ENCODE results near the gene DLST. TPM values are rescaled to one million over a fixed set of nuclear protein-coding genes. Genes with fewer than 3 reads are reported as not detected.
A peak's percentile ranks its signal among the peaks of the same experiment; 100 is the strongest.

The DLST gene
- total and polyA plus RNA-seq, 2 of the 4 experiments (the other 2 are of a cell fraction), result 58.6 to 119 TPM

DNA sequence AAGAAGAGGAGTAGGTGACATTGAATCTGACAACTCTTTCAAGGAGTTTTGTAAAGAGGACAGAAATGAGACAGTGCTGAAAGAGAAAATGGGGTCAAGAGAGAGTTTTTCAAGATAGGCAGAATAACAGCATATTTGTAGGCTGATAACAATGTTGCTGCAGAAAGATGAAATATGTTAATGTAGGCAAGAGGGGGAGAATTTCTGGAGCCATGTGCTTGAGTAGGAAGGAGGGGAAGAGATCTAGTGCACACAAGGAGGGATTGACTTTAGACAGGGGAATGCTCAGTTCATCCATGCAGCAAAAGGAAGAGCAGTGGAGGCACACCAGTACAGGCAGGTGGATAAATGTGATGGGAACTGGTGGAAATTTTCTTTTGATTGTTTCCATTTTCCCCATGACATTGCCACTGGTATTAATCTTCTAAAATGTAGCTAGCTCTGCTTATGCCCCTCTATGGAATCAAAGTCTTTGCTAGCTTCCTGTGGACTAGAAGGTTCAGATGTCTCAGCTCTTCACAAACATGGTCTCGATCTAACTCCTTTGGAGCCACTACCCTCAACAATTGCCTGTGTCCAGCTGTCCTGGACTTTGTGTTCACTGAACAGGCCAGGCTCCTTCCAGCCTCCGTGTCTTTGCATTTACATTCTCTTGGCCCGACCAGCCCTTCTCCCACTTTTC lies 14.9 kb upstream of the DLST start:
- Histone ChIP-seq H2AFZ (replicated peaks; ENCODE audit: low read length, poor library complexity) (no peak overlapping the region), H2AK5ac (ENCODE audit: low read depth, low read length) (no peak overlapping the region), H2BK15ac (ENCODE audit: low read depth, low read length) (no peak overlapping the region), H3K14ac (replicated peaks; ENCODE audit: low read depth, low read length) (no peak overlapping the region), H3K79me1 (ENCODE audit: low read depth in 1 of 2, low read length in 2 of 2) (no peaks in the 10 kb centered on the region), H2BK5ac (ENCODE audit: low read depth, low read length, poor library complexity, severe bottlenecking) (no peak overlapping the region), H3K9me1 (ENCODE audit: insufficient read depth, low read length) (no peaks in the 10 kb centered on the region), H3K18ac (ENCODE audit: low read depth, low read length) (no peak overlapping the region), H2AK9ac (replicated peaks; ENCODE audit: low read depth, low read length, poor library complexity) (no peak overlapping the region), H3K4me1 (ENCODE audit: control insufficient read depth, insufficient read depth, low read length) (no peaks in the 10 kb centered on the region), H4K91ac (ENCODE audit: insufficient read depth, low read depth, low read length) (no peak overlapping the region), H4K20me1 (ENCODE audit: insufficient read depth, low read length) (no peaks in the 10 kb centered on the region), H3K4ac (ENCODE audit: low read depth, low read length) (no peak overlapping the region), H3K36me3 (ENCODE audit: control insufficient read depth, insufficient read depth, low read length) (no peaks in the 10 kb centered on the region), H4K5ac (ENCODE audit: low read depth, low read length) (no peak overlapping the region), H2BK20ac (ENCODE audit: low read depth, low read length) (no peak overlapping the region), H3K27ac (ENCODE audit: insufficient read depth, low read length) (no peak overlapping the region), H3K9me3 (ENCODE audit: control insufficient read depth, insufficient read depth, low read length) (no peaks in the 10 kb centered on the region), H3K56ac (ENCODE audit: extremely low read depth, insufficient read depth, low read length) (no peak overlapping the region), H2BK120ac (ENCODE audit: low read depth, low read length) (no peak overlapping the region), H3K4me3 (ENCODE audit: insufficient read depth, low read depth, low read length) (no peak overlapping the region), H3K27me3 (ENCODE audit: control insufficient read depth, insufficient read depth, low read length) (peaks cover 10% of the 10 kb centered on the region), H4K8ac (ENCODE audit: low read depth in 2 of 2, low read length in 2 of 2) (no peak overlapping the region), H3K4me2 (ENCODE audit: low read depth, low read length) (no peak overlapping the region), H3K23ac (ENCODE audit: low read depth, low read length) (0 out of 2 replicates have a peak overlapping the region, but pooled peaks have one; percentile 4), H3K9ac (ENCODE audit: low read depth, low read length) (no peak overlapping the region)
- no peak for ATAC-seq (ENCODE audit: low read depth)
- intact Hi-C loops (cut with micrococcal nuclease), result no loop called here
- ChIA-PET CTCF (no interaction called here), POLR2A (ENCODE audit: unreplicated experiment) (no interaction called here)
- 46% methylated on average over 2 of the region's 3 CpGs; no CpG with 5 or more reads in 1 of the 2 experiments for WGBS, 2 experiments (ENCODE audit: extremely low coverage in 2 of 2, insufficient read length in 1 of 2)
- dilution Hi-C loops (cut with HindIII; ENCODE audit: low sequenced_read_pairs, unreplicated experiment), result no loop called here
- BruUV-seq (replicated peaks), result no TSS peak
- no peak for DNase-seq
- TF ChIP-seq SMC3 (IDR thresholded peaks at IDR 0.05; ENCODE audit: low read depth, low read length) (no peak), MAZ (IDR thresholded peaks at IDR 0.05; ENCODE audit: borderline replicate concordance, low read depth, low read length) (no peak), RCOR1 (IDR thresholded peaks at IDR 0.05; ENCODE audit: insufficient replicate concordance, low read length) (no peak), MXI1 (IDR thresholded peaks at IDR 0.05; ENCODE audit: borderline replicate concordance, low read depth, low read length) (no peak), RAD21 (IDR thresholded peaks at IDR 0.05; ENCODE audit: low read length) (no peak), NFE2L2 (IDR thresholded peaks at IDR 0.05; ENCODE audit: low read depth, low read length) (no peak), CEBPB (IDR thresholded peaks at IDR 0.05; ENCODE audit: low read depth, low read length) (no peak), POLR2A (IDR thresholded peaks at IDR 0.05; ENCODE audit: low read depth, low read length) (no peak), CHD1 (IDR thresholded peaks at IDR 0.05; ENCODE audit: low read depth, low read length) (no peak)
- TF ChIP-seq, protein P1, sequence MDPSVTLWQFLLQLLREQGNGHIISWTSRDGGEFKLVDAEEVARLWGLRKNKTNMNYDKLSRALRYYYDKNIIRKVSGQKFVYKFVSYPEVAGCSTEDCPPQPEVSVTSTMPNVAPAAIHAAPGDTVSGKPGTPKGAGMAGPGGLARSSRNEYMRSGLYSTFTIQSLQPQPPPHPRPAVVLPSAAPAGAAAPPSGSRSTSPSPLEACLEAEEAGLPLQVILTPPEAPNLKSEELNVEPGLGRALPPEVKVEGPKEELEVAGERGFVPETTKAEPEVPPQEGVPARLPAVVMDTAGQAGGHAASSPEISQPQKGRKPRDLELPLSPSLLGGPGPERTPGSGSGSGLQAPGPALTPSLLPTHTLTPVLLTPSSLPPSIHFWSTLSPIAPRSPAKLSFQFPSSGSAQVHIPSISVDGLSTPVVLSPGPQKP (IDR thresholded peaks at IDR 0.05; ENCODE audit: borderline replicate concordance, low read depth, low read length), result no peak
- in situ Hi-C loops (cut with MboI; ENCODE audit: low sequenced_read_pairs), result no loop called here

All from IMR-90 (cell line).